ENCODE measurements around the gene METTL14.
"Not testable (repeated sequence)": the region's sequence is repeated elsewhere in the genome, so short reads cannot be mapped to it uniquely, and the experiment has no call there.

The METTL14 gene

DNA sequence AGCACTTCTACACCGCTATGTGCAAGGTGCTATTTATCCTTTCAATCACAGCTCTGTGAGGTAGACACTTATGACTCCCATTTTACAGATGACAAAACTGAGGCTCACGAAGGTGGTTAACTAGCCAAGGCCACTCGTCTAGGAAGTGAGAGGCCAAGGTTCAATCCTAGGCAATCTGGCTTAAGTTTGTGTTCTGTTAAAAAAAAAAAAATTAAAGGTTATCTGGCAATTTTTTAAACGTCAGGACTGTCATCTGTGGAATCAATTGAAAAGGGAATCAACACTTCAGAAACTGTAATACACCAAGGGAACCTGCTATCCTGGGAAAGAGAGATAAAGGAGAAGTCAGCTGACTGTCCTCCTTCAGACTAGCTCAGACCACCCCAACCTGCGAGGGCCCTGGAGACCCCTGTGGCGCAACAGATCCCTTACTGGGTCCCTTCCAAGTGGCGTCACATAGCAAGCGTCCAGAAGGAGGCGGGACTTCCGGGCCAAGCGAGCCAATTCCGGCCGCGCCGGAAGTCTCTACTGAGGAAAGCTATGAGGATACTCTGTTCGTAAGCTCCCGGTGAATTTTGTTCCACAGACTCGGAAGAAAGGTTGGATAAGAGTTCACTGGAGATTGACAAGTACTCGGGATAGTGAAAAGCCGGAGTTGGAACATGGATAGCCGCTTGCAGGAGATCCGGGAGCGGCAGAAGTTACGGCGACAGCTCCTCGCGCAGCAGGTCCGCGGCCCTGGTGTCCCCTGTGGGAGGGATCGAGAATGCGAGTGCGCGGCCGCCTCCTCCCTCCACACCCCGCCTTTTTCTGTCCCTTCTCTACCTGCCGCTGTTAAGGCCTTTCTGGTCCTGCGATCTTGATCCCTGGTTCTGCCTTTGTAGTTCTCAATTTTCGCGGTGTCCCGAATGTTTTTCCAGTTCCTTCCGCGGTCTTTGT, at the start of gene METTL14:
METTL14 (plus strand) TSS at position 520 of the 939 bp plus-strand sequence; CDS start at position 663, 143 bp downstream.
- peak; percentile 80 to 88 for DNase-seq (ENCODE audit: low read depth in 2 of 2)

DNA sequence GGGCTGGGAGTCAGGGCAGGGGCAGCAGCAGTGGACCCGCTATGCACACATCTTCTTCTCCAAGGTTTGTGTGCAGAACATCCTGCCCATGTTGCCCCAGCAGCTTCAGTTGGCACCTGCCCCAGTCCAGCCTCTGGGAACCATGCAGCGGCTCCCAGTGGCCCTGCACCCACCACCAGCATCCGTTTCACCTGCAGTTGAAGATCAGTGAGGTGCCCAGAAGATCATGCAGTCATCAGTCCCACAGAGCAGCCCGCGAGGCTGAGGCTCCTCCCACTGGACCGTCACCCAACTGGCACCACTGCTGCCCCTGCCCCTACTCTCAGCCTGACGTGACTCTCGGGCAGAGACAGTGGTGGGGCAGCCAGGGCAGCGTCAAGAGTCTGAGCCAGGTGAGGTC, 49.1 kb upstream of the METTL14 start:
- not testable (repeated sequence) for DNase-seq (ENCODE audit: low read depth in 2 of 2)

DNA sequence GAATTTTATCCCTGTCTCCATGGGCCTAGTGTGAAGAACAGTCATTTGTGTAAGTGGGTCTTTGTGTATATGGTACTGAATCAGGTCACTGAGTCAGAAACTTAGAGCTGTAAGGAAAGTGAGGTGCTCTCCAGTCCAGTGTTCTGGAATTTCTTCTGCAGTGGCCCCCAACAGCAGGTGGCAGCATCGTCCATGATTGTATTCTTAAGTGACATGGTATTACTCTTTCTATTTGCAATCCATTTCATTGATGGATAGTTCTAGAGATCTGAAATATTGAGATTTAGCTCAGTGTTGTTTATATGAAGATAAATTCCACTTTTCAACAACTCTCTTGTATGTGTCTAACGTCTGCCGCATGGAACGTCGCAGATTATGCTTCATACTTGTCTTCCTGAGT, 20.5 kb upstream of the METTL14 start:
- DNase-seq (ENCODE audit: low read depth in 2 of 2) = peak in 1 of 2 experiments; percentile 12

DNA sequence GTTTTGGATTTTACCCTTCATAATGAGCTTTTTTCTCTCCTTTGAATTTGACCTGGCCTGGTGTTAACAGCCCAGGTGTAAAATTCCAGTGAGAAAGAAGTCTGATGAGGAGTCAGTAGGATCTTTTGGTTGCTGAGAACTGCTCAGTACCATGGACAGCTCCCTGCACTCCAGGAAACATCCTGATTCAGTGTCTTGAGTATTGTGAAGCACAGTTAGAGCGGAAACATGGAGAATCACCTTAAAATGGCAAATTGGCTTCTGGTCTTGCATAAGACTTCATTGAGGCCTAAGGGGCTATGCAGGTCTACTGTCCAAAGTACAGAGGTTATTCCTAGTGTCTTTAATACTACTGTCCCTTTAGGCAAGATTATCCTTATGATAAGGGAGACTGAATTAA, 16.0 kb upstream of the METTL14 start:
- peak in 1 of 2 experiments; percentile 17 for DNase-seq (ENCODE audit: low read depth in 2 of 2)

- DNase-seq (ENCODE audit: low read depth in 2 of 2) = not testable (repeated sequence)
These were observed 14.2 kb upstream of the METTL14 start for GRCh38 chr4:118670968-118671367.

GRCh38 chr4:118676128-118676527, 9.1 kb upstream of the METTL14 start:
- DNase-seq (ENCODE audit: low read depth in 2 of 2) = no peak

DNA sequence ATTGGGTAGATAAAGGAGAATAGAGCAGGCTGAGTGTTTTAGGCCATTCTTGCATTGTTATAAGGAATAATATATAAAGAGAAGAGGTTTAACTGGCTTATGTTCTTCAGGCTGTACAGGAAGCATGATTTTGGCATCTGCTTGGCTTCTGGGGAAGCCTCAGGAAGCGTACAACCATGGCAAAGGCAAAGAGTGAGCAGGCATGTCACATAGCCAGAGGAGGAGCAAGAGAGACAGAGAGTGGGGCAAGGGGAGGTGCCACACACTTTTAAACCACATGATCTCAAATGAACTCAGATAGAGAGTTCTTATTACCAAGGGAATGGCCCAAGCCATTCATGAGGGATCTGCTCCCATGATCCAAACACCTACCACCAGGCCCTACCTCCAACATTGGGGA, 4.4 kb upstream of the METTL14 start:
- DNase-seq (ENCODE audit: low read depth in 2 of 2) = no peak

- DNase-seq (ENCODE audit: low read depth in 2 of 2) = no peak
These were observed 2.3 kb upstream of the METTL14 start for GRCh38 chr4:118682928-118683327.

DNA sequence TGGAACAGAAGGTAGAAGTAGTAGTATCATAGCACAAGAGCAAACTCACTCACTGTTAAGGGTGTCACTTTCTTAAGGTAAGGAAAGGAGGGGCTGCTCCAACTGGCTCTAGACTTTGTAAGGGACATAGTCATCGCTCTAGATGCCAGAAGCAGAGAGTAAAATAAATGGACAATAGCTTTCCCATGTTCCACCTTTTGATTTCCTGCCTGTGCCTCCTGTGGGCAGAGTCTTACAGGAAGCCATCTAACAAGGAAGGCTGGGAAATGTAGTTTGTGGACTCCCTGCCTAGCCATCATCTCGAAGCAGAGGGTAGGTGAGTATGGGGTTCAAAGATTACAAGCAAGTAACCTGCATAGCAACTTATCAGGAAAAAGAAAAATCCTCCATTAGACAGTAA, 1.7 kb upstream of the METTL14 start:
- DNase-seq (ENCODE audit: low read depth in 2 of 2) = no peak

- DNase-seq (ENCODE audit: low read depth in 2 of 2) = no peak
These were observed 17.9 kb downstream of the METTL14 start for GRCh38 chr4:118703118-118703517.

DNA sequence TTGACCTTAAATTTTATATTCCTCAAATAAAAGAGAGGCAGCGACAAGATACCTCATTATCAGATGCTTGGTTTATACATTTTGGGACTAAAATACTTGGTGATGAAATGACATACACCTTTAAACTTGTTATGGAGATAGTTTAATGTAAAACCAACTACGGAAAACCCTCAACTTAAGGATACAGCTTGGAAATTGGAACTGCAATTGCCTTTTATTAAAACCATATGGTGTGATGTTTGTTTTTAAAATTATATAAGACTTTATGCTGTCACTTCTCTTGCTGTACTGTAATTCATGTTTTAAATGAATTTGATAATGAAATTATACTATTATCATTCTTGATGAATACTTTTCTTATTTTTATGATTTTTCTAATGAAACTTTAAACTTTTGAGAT, 25.9 kb downstream of the METTL14 start:
- no peak for DNase-seq (ENCODE audit: low read depth in 2 of 2)

GRCh38 chr4:118712872-118713271, 27.7 kb downstream of the METTL14 start:
- DNase-seq (ENCODE audit: low read depth in 2 of 2) = no peak

DNA sequence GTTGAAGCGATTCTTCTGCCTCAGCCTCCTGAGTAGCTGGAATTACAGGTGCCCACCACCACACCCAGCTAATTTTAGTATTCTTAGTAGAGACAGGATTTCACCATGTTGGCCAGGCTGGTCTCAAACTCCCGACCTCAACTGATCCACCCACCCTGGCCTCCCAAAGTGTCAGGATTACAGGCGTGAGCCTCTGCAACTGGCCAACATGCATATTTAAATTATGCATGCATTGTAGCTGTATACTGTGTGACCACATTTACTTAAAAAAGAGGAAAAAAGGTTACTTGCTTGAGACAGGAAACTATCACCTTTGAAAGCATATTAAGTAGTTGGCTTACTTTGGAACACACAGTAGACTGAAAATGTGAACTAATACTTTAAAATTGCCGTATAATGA, 29.5 kb downstream of the METTL14 start:
- no peak for DNase-seq (ENCODE audit: low read depth in 2 of 2)

DNA sequence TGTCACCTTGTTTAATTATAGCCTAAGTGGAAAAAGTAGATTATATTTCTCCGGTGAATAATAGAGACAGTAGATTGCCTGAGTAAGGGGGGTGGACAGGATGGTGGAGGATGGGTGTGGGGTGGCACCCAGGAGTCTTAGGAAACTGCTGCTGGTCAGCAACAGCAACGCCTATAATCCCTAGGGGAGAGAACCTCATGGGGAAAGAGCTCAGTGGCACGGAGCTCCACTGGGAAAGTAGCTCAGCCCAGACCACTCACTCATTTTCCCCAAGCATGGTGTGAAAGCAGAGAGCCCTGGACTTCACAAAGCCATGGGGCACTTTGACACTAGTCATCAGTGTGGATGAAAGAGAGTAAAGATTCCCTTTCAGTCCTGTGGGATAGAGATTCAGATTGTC, 31.1 kb downstream of the METTL14 start:
- DNase-seq (ENCODE audit: low read depth in 2 of 2) = no peak

- no peak for DNase-seq (ENCODE audit: low read depth in 2 of 2)
These were observed 33.4 kb downstream of the METTL14 start for GRCh38 chr4:118718511-118719170.

GRCh38 chr4:118721752-118722151, 36.6 kb downstream of the METTL14 start:
- DNase-seq (ENCODE audit: low read depth in 2 of 2) = no peak

DNA sequence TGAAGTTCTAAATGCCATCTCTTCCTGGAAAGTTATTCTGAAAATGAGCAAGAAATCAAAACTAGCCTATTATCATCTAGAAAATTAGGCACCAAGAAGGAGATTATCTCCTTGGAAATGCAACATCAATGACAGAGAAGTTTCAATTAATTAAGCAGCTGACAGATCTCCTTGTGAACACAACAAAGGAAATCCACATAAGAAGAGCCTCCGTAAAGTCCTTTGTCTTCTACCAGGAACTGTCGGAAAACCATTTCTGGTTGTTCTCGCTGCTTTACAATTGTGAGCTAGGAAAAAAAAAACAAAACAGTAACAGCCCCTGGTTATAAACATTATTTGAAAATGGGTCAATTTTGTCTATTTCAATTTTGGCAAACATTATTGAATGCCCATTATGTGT, 38.2 kb downstream of the METTL14 start:
- DNase-seq (ENCODE audit: low read depth in 2 of 2) = no peak

GRCh38 chr4:118727360-118727759, 42.2 kb downstream of the METTL14 start:
- no peak for DNase-seq (ENCODE audit: low read depth in 2 of 2)

- DNase-seq (ENCODE audit: low read depth in 2 of 2) = no peak
These were observed 44.4 kb downstream of the METTL14 start for GRCh38 chr4:118729287-118730286.

- DNase-seq (ENCODE audit: low read depth in 2 of 2) = no peak
These were observed 45.5 kb downstream of the METTL14 start for GRCh38 chr4:118730683-118731082.

GRCh38 chr4:118732591-118733330, 47.6 kb downstream of the METTL14 start:
- DNase-seq (ENCODE audit: low read depth in 2 of 2) = no peak

Data from stimulated activated CD4-positive, alpha-beta T cell treated with anti-CD3 and anti-CD28 coated beads, Interleukin-12 subunit alpha, Interleukin-12 subunit beta, amount 100 ng/mL, for 24 hours (primary cell).